NCI-H2196 treated with DMSO at 0.1 percent for 48 hours (cell line): Measurements from ENCODE around the gene ABCB1.

Experiments used
- DNase-seq: peaks from one replicate; lab custom pipeline; 2025; ENCODE audit not compliant: unreplicated experiment; lab: John Stamatoyannopoulos, UW

The ABCB1 gene

GRCh38 chr7:87517136-87517815, 83.4 kb downstream of the ABCB1 start:
- DNase-seq, result no peak

GRCh38 chr7:87513735-87514335, 86.8 kb downstream of the ABCB1 start:
- DNase-seq, result no peak

GRCh38 chr7:87512906-87513305, 87.8 kb downstream of the ABCB1 start:
- no peak for DNase-seq

GRCh38 chr7:87511510-87511909, 89.2 kb downstream of the ABCB1 start:
- no peak for DNase-seq

GRCh38 chr7:87510411-87510875, 90.2 kb downstream of the ABCB1 start:
- DNase-seq, result no peak

- DNase-seq, result no peak
Observed at GRCh38 chr7:87507446-87507845, 93.2 kb downstream of the ABCB1 start.

GRCh38 chr7:87506246-87507180, 94.2 kb downstream of the ABCB1 start:
- DNase-seq, result no peak

- DNase-seq, result no peak
Observed at GRCh38 chr7:87505557-87506245, 95.0 kb downstream of the ABCB1 start.

- DNase-seq, result no peak
Observed at GRCh38 chr7:87505122-87505521, 95.6 kb downstream of the ABCB1 start.

- DNase-seq, result no peak
Observed at GRCh38 chr7:87499494-87499893, 101.2 kb downstream of the ABCB1 start.

GRCh38 chr7:87498893-87499292, 101.8 kb downstream of the ABCB1 start:
- DNase-seq, result no peak

GRCh38 chr7:87497482-87497881, 103.2 kb downstream of the ABCB1 start:
- DNase-seq, result no peak

GRCh38 chr7:87495366-87495765, 105.3 kb downstream of the ABCB1 start:
- DNase-seq, result no peak

- DNase-seq, result no peak
Observed at GRCh38 chr7:87494454-87494853, 106.2 kb downstream of the ABCB1 start.

GRCh38 chr7:87483131-87483530, 117.6 kb downstream of the ABCB1 start:
- DNase-seq, result no peak

GRCh38 chr7:87482115-87482514, 118.6 kb downstream of the ABCB1 start:
- DNase-seq, result no peak

GRCh38 chr7:87480386-87480785, 120.3 kb downstream of the ABCB1 start:
- DNase-seq, result no peak

- no peak for DNase-seq
Observed at GRCh38 chr7:87479951-87480350, 120.7 kb downstream of the ABCB1 start.

- DNase-seq, result no peak
Observed at GRCh38 chr7:87476179-87476557, 124.5 kb downstream of the ABCB1 start.

- no peak for DNase-seq
Observed at GRCh38 chr7:87475359-87476178, 125.1 kb downstream of the ABCB1 start, which contains the start of gene ABCB4. ABCB4 (minus strand) TSS chr7:87475680; CDS start chr7:87475465, 215 bp downstream.
